GM21447 (cell line): ENCODE measurements around the gene NEU2.
"Not testable (repeated sequence)": the region's sequence is repeated elsewhere in the genome, so short reads cannot be mapped to it uniquely, and the experiment has no call there.

Source experiments
- ATAC-seq: cut with Tn5 transposase; IDR thresholded peaks from one replicate; pipeline ENCODE4 v1.9.1; 2021; ENCODE audit not compliant: unreplicated experiment

The NEU2 gene

GRCh38 chr2:233034091-233034882, 1.8 kb downstream of the NEU2 start:
- ATAC-seq = no peak

- no peak for ATAC-seq
Measured at GRCh38 chr2:233035426-233036161, 3.1 kb downstream of the NEU2 start.

- ATAC-seq = no peak
Measured at GRCh38 chr2:233036162-233036838, 3.8 kb downstream of the NEU2 start.

GRCh38 chr2:233037078-233037477, 4.6 kb downstream of the NEU2 start:
- no peak for ATAC-seq

GRCh38 chr2:233039212-233039845, 6.9 kb downstream of the NEU2 start:
- no peak for ATAC-seq

GRCh38 chr2:233039846-233040530, 7.5 kb downstream of the NEU2 start:
- no peak for ATAC-seq

GRCh38 chr2:233040571-233040970, 8.1 kb downstream of the NEU2 start:
- no peak for ATAC-seq

- ATAC-seq = no peak
Measured at GRCh38 chr2:233041722-233042323, 9.4 kb downstream of the NEU2 start.

- no peak for ATAC-seq
Measured at GRCh38 chr2:233042549-233042948, 10.1 kb downstream of the NEU2 start.

- ATAC-seq = no peak
Measured at GRCh38 chr2:233044974-233045605, 12.6 kb downstream of the NEU2 start.

- no peak for ATAC-seq
Measured at GRCh38 chr2:233047206-233047605, 14.7 kb downstream of the NEU2 start.

GRCh38 chr2:233047667-233048066, 15.2 kb downstream of the NEU2 start:
- no peak for ATAC-seq

- ATAC-seq = no peak
Measured at GRCh38 chr2:233048569-233049193, 16.2 kb downstream of the NEU2 start.

- no peak for ATAC-seq
Measured at GRCh38 chr2:233049194-233049761, 16.8 kb downstream of the NEU2 start.

- no peak for ATAC-seq
Measured at GRCh38 chr2:233051241-233052149, 19.0 kb downstream of the NEU2 start.

- ATAC-seq = not testable (repeated sequence)
Measured at GRCh38 chr2:233052517-233052916, 20.0 kb downstream of the NEU2 start.

GRCh38 chr2:233053928-233054784, 21.7 kb downstream of the NEU2 start:
- no peak for ATAC-seq
